Stimulated activated CD4-positive, alpha-beta T cell treated with anti-CD3 and anti-CD28 coated beads, Interleukin-1b, Interleukin-23, amount 100 ng/mL, for 4 hours (primary cell): ENCODE data around the gene ACER1.
"Not testable (repeated sequence)": the region's sequence is repeated elsewhere in the genome, so short reads cannot be mapped to it uniquely, and the experiment has no call there.

ENCODE experiments used
- DNase-seq, 2 donors: peaks; one replicate each; pipeline ENCODE4 v3.0.0-alpha.2; 2020; ENCODE audit warnings: low read depth in 2 of 2

ACER1 gene

GRCh38 chr19:6357174-6357573 is 23.8 kb upstream of the ACER1 start:
- DNase-seq: no peak

- not testable (repeated sequence) for DNase-seq
These were observed 22.1 kb upstream of the ACER1 start for GRCh38 chr19:6355321-6356040.

- no peak for DNase-seq
These were observed 20.8 kb upstream of the ACER1 start for GRCh38 chr19:6354098-6354674.

- no peak for DNase-seq
These were observed 19.2 kb upstream of the ACER1 start for GRCh38 chr19:6352381-6353165.

- no peak for DNase-seq
These were observed 17.3 kb upstream of the ACER1 start for GRCh38 chr19:6350688-6351087.

GRCh38 chr19:6349271-6349670 is 15.9 kb upstream of the ACER1 start:
- not testable (repeated sequence) for DNase-seq

- no peak for DNase-seq
These were observed 10.1 kb upstream of the ACER1 start for GRCh38 chr19:6343462-6343861.

GRCh38 chr19:6340493-6341201 is 7.2 kb upstream of the ACER1 start:
- no peak for DNase-seq

GRCh38 chr19:6334490-6335285 is 1.3 kb upstream of the ACER1 start:
- DNase-seq: no peak

GRCh38 chr19:6326815-6327214 is 6.6 kb downstream of the ACER1 start:
- no peak for DNase-seq

GRCh38 chr19:6325614-6326013 is 7.8 kb downstream of the ACER1 start:
- DNase-seq: no peak

- no peak for DNase-seq
These were observed 8.7 kb downstream of the ACER1 start for GRCh38 chr19:6324757-6325156.

GRCh38 chr19:6322284-6322683 is 11.1 kb downstream of the ACER1 start:
- DNase-seq: no peak

- no peak for DNase-seq
These were observed 14.0 kb downstream of the ACER1 start for GRCh38 chr19:6319376-6319775.

- no peak for DNase-seq
These were observed 14.6 kb downstream of the ACER1 start for GRCh38 chr19:6318772-6319171.

GRCh38 chr19:6315646-6316045 is 17.8 kb downstream of the ACER1 start:
- DNase-seq: not testable (repeated sequence)

GRCh38 chr19:6313398-6313969 is 19.9 kb downstream of the ACER1 start:
- no peak for DNase-seq

GRCh38 chr19:6312018-6312417 is 21.4 kb downstream of the ACER1 start:
- no peak for DNase-seq

GRCh38 chr19:6298413-6298812 is 35.0 kb downstream of the ACER1 start:
- no peak for DNase-seq

GRCh38 chr19:6297202-6297601 is 36.2 kb downstream of the ACER1 start:
- no peak for DNase-seq

GRCh38 chr19:6292006-6292405 is 41.4 kb downstream of the ACER1 start:
- no peak for DNase-seq
